Ovary (tissue), 9 donors: ENCODE data around the gene CAMTA1. TPM values are rescaled to one million over a fixed set of nuclear protein-coding genes. Genes with fewer than 3 reads are reported as not detected.

Source experiments
- DNase-seq, 5 donors: peaks; one replicate each; pipeline ENCODE4 v3.0.0-alpha.2; 2019 to 2020
- H3K27ac ChIP-seq, 2 donors: fragments of 200-600 bp; one replicate each; pipeline versions ENCODE4 v1.5.1 to v1.8.0; 2019 to 2022
- H3K27me3 ChIP-seq: fragments of 200-600 bp; one replicate; pipeline ENCODE4 v1.8.0; 2022
- H3K36me3 ChIP-seq: fragments of 200-600 bp; sonication (generic); one replicate; pipeline ENCODE4 v1.5.1; 2019
- H3K4me1 ChIP-seq: one replicate; pipeline ENCODE4 v1.8.1; 2013; ENCODE audit warnings: mild to moderate bottlenecking, moderate library complexity; ENCODE audit not compliant: insufficient read depth
- H3K4me3 ChIP-seq: fragments of 200-600 bp; sonication (generic); one replicate; pipeline ENCODE4 v1.5.1; 2017
- H3K9me3 ChIP-seq, 2 donors: fragments of 200-600 bp in 1 of 2; sonication (generic) in 1 of 2; one replicate each; pipeline versions ENCODE4 v1.5.1 to v1.8.1; 2013 to 2019; ENCODE audit warnings: mild to moderate bottlenecking in 1 of 2, moderate library complexity in 1 of 2
- EP300 ChIP-seq: sonication (generic); formaldehyde crosslinking; IDR thresholded peaks from one replicate; pipeline ENCODE4 v1.6.1; 2017; ENCODE audit warnings: antibody characterized with exemption
- POLR2A ChIP-seq: fragments of 450-650 bp; IDR thresholded peaks from one replicate; pipeline ENCODE4 v1.6.1; 2017; ENCODE audit warnings: antibody characterized with exemption, mild to moderate bottlenecking, moderate library complexity
- WGBS, 3 donors: extraction: QIAGEN DNeasy Blood & Tissue Kit in 1 of 3; methylation state at CpG; one replicate each; pipeline versions ENCODE4 v1.1.5 to v1.1.7; 2013 to 2017; 5-methylcytosine and 5-hydroxymethylcytosine counted together
- intact Hi-C, 4 donors: fragments of 100-400 bp; cut with DNase I; formaldehyde crosslinking; loops; one replicate each; pipeline versions ENCODE4 v1.11.0 to v1.15.1; 2022 to 2023
- polyA plus RNA-seq, 2 donors: library from polyadenylated mRNA; stranded (reverse); fragments of 200-250 nt in 1 of 2; fragments of 350-450 nt in 1 of 2; fragmentation: Illumina TruSeq in 1 of 2; extraction: RNeasy Lipid Tissue Mini Kit (QIAGEN cat#74804) in 1 of 2; gene quantifications; one replicate each; pipeline ENCODE4 v1.2.3, GENCODE V29; 2013 to 2014
- total RNA-seq, 7 donors: library from RNA; depleted of rRNA in 2 of 7; stranded (reverse); fragments of >200 nt in 2 of 7; fragmentation: NEBNext Ultra II Directional in 3 of 7; extraction: Animal tissue kit (Norgen Biotek cat#: 25700) in 3 of 7; gene quantifications; one replicate each; pipeline versions ENCODE4 v1.1.0 to v1.2.4, GENCODE V29; 2016 to 2023
- TF ChIP-seq, protein P1 (sequence below), 3 donors: fragments of 450-650 bp in 2 of 3; fragments of 200-600 bp in 1 of 3; IDR thresholded peaks; one replicate each; pipeline versions ENCODE4 v1.5.1 to v1.8.0; 2016 to 2022; ENCODE audit warnings: antibody characterized with exemption in 3 of 3, mild to moderate bottlenecking in 1 of 3
- donor health status: DM: no; HTN: no; CAD: no; lungs with moderate emphysema.
- donor health status: DM: no; HTN: no; CAD: no.
- donor health status: Bipolar disorder and iron deficiency.
- donor health status: DM: yes; HTN: yes; CAD: no.
- donor health status: DM: no; HTN: no; CAD: no.
- donor health status: DM: yes; HTN: yes; CAD: no.

Gene CAMTA1
- total and polyA plus RNA-seq, 9 donors: 51.1 to 150 (median 67.4) TPM

DNA sequence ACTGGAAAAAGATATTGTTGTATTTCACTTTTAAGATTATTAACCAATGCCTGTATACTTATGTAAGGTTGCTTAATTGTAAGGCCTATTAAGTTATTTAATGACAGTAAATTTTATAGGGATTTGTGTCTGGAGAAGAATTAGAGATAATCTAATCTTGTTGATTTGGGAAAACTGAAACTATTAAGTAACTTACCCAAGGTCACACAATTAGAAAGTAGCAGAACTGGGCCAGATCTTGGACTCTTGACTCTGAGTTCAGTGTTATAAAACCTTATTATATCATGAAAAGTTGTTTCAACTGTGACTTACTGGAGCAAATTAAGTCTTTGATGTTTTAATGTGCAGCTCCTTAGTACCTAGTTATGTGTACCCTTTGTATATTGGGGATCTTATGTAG is 38.5 kb downstream of the CAMTA1 start:
- no peak for DNase-seq
- H3K4me3 ChIP-seq: no peak overlapping the region

DNA sequence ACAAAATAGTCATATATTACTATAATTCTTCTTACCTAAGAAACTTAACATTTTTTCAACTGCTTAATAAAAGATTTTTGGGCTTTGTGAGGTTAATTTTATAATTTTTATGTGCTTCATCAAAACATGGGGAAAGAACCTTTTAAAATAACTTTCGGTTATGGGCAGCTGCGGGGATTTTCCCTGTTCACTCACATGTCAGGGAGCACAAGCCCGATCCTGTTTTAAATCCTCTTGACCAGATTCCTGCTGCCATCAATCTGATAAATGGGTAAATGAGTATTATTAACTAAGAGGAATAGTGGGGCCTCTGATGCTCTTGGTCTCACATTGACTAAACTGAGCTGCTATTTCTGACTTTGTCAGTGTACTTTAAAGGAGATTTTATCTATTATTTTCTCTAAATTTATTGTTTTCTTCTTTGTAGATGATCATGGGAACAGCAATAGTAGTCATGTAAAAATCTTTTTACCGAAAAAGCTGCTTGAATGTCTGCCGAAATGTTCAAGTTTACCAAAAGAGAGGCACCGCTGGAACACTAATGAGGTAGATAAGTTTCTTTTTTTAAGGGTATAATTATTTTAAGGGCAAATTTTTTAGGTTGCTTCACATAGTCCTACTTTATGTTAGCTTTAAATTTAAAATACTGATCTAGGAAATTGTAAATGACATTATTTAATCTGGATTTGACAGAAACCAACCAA is 39.6 kb downstream of the CAMTA1 start:
- Histone ChIP-seq H3K4me1 (peaks cover 6% of the 10 kb centered on the region), H3K4me3 (no peak overlapping the region), H3K9me3 (no peaks in the 10 kb centered on the region), H3K27me3 (no peaks in the 10 kb centered on the region), H3K27ac (peak overlapping the region in 1 of 2 donors; percentile 36), H3K36me3 (no peaks in the 10 kb centered on the region)
- TF ChIP-seq EP300 (no peak), POLR2A (no peak)
- TF ChIP-seq, protein P1, sequence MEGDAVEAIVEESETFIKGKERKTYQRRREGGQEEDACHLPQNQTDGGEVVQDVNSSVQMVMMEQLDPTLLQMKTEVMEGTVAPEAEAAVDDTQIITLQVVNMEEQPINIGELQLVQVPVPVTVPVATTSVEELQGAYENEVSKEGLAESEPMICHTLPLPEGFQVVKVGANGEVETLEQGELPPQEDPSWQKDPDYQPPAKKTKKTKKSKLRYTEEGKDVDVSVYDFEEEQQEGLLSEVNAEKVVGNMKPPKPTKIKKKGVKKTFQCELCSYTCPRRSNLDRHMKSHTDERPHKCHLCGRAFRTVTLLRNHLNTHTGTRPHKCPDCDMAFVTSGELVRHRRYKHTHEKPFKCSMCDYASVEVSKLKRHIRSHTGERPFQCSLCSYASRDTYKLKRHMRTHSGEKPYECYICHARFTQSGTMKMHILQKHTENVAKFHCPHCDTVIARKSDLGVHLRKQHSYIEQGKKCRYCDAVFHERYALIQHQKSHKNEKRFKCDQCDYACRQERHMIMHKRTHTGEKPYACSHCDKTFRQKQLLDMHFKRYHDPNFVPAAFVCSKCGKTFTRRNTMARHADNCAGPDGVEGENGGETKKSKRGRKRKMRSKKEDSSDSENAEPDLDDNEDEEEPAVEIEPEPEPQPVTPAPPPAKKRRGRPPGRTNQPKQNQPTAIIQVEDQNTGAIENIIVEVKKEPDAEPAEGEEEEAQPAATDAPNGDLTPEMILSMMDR (IDR thresholded peaks at IDR 0.05): no peak
- DNase-seq: no peak
- WGBS, 3 donors: 27 to 46% (median 31%) methylated on average over 6 of the region's 6 CpGs
- intact Hi-C loops: no loop called here

More for the DNA sequence above, 38.5 kb downstream of the CAMTA1 start:
- Histone ChIP-seq H3K27me3 (no peaks in the 10 kb centered on the region), H3K4me1 (peaks cover 8% of the 10 kb centered on the region), H3K36me3 (no peaks in the 10 kb centered on the region), H3K27ac (peak overlapping the region in 1 of 2 donors; percentile 36), H3K9me3 (no peaks in the 10 kb centered on the region)
- intact Hi-C loops: no loop called here
- TF ChIP-seq POLR2A (no peak), EP300 (no peak)
- TF ChIP-seq, protein P1 (IDR thresholded peaks at IDR 0.05): no peak

DNA sequence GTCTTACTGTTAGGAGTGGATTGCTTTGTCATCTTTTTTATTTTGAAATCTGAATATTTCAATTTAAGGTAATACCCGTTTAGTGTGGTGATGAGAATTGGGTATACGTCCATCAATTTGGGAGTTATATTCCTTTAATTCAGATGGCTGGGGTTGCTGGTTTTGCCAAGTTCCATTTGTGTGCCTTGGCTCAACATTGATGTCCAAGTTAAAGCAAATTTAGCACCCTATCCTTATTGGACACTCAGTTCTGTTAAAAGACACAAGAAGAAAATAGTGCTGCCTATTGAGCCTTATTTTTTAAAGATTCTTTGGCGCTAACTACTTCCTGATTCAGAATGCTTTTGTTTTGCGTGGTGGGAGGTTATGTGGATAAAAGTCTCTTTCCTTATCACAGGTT is 40.6 kb downstream of the CAMTA1 start:
- no peak for DNase-seq
- peak overlapping the region in 1 of 2 donors; percentile 36 for H3K27ac ChIP-seq
- 22 to 32% (median 23%) methylated on average over 4 of the region's 4 CpGs for WGBS, 3 donors
- TF ChIP-seq POLR2A: no peak
- TF ChIP-seq, protein P1 (IDR thresholded peaks at IDR 0.05): no peak
- TF ChIP-seq EP300: no peak
- no peaks in the 10 kb centered on the region for H3K27me3 ChIP-seq
- intact Hi-C loops: no loop called here
- H3K4me1 ChIP-seq: peaks cover 6% of the 10 kb centered on the region
- H3K4me3 ChIP-seq: no peak overlapping the region
- no peaks in the 10 kb centered on the region for H3K9me3 ChIP-seq
- H3K36me3 ChIP-seq: no peaks in the 10 kb centered on the region

- no peak for DNase-seq
These were observed 41.8 kb downstream of the CAMTA1 start for GRCh38 chr1:6827079-6827478.

More at GRCh38 chr1:6827079-6827478, 41.8 kb downstream of the CAMTA1 start:
- H3K4me3 ChIP-seq: no peak overlapping the region
- WGBS, 3 donors: 72 to 86% (median 80%) methylated on average over 3 of the region's 3 CpGs
- H3K36me3 ChIP-seq: no peaks in the 10 kb centered on the region
- no peak for TF ChIP-seq POLR2A
- TF ChIP-seq, protein P1 (IDR thresholded peaks at IDR 0.05): no peak
- no peak for TF ChIP-seq EP300
- H3K27ac ChIP-seq: no peak overlapping the region
- H3K9me3 ChIP-seq: no peaks in the 10 kb centered on the region
- intact Hi-C loops: no loop called here
- no peaks in the 10 kb centered on the region for H3K27me3 ChIP-seq
- peaks cover 7% of the 10 kb centered on the region for H3K4me1 ChIP-seq
